A549 (cell line): ENCODE data around the gene BID. TPM values are rescaled to one million over a fixed set of nuclear protein-coding genes. Genes with fewer than 3 reads are reported as not detected.

Source experiments
- ATAC-seq, 2 experiments: fragments of 200-7000 bp in 1 of 2; fragments of >200 bp in 1 of 2; cut with Nextera tagmentation in 1 of 2; cut with Tn5 transposase in 1 of 2; 3 replicates each; pipeline versions ENCODE4 v1.8.0 to v1.9.1; 2018 to 2020; ENCODE audit warnings: mild to moderate bottlenecking in 1 of 2, moderate library complexity in 1 of 2
- CTCF ChIA-PET: fragments of 300-600 bp; sonication (Branson Sonifier 250); formaldehyde crosslinking; extraction: SDS; loops from one replicate; lab custom pipeline; 2021; ENCODE audit warnings: antibody characterized with exemption, inconsistent platforms; lab: Yijun Ruan, JAX
- POLR2A ChIA-PET: fragments of 350-600 bp; formaldehyde crosslinking; extraction: SDS; loops from one replicate; lab custom pipeline; 2021; ENCODE audit warnings: antibody characterized with exemption, inconsistent platforms; lab: Yijun Ruan, JAX
- DNase-seq, 2 experiments: peaks; one replicate each; pipeline versions ENCODE4 v3.0.0 to v3.0.0-alpha.2; 2011 to 2016; ENCODE audit warnings: low read depth in 1 of 2, low spot score in 1 of 2
- FAIRE-seq: peaks from 2 replicates; lab custom pipeline; 2011; peaks lifted over from hg19 to GRCh38; lab: Jason Lieb, UNC
- H3K27ac ChIP-seq, 2 experiments: fragments of >200 bp; sonication (Bioruptor Twin); formaldehyde crosslinking; 3 replicates each; pipeline ENCODE4 v1.5.1; 2016 to 2017
- H3K4me1 ChIP-seq: fragments of >200 bp; sonication (Bioruptor Twin); formaldehyde crosslinking; 3 replicates; pipeline ENCODE4 v1.6.1; 2016
- H3K4me2 ChIP-seq: fragments of >200 bp; sonication (Bioruptor Twin); formaldehyde crosslinking; 3 replicates; pipeline ENCODE4 v1.6.1; 2016
- H3K4me3 ChIP-seq: fragments of >200 bp; sonication (Bioruptor Twin); formaldehyde crosslinking; 3 replicates; pipeline ENCODE4 v1.5.1; 2016
- H3K9me3 ChIP-seq: fragments of >200 bp; sonication (Bioruptor Twin); formaldehyde crosslinking; 3 replicates; pipeline ENCODE4 v1.6.1; 2016
- ATOH8 ChIP-seq: fragments of 250-450 bp; sonication (Bioruptor Pico); IDR thresholded peaks from 2 replicates; pipeline ENCODE4 v1.5.0; 2020; ENCODE audit warnings: low read depth, mild to moderate bottlenecking, moderate library complexity
- BHLHE40 ChIP-seq: IDR thresholded peaks from 2 replicates; pipeline ENCODE4 v1.6.1; 2012; ENCODE audit warnings: low read depth, low read length, inconsistent platforms
- CBX2 ChIP-seq: fragments of 200-600 bp; sonication (generic); IDR thresholded peaks from 2 replicates; pipeline ENCODE4 v1.6.1; 2016; ENCODE audit warnings: low read depth, mild to moderate bottlenecking, borderline replicate concordance
- CEBPB ChIP-seq, 2 experiments: fragments of >200 bp in 1 of 2; sonication (Bioruptor Twin) in 1 of 2; formaldehyde crosslinking in 1 of 2; IDR thresholded peaks; 2 replicates each; pipeline ENCODE4 v1.6.1; 2012 to 2016
- CHD2 ChIP-seq: fragments of 150-350 bp; IDR thresholded peaks from 2 replicates; pipeline ENCODE4 v1.6.1; 2014; ENCODE audit warnings: low read length; ENCODE audit not compliant: partially characterized antibody
- CTCF ChIP-seq: fragments of >200 bp; sonication (Bioruptor Twin); formaldehyde crosslinking; IDR thresholded peaks from 3 replicates; pipeline ENCODE4 v1.5.1; 2016
- E2F6 ChIP-seq: IDR thresholded peaks from 2 replicates; pipeline ENCODE4 v1.6.1; 2012; ENCODE audit warnings: low read depth, borderline replicate concordance
- EHF ChIP-seq: fragments of 250-450 bp; sonication (Bioruptor Pico); IDR thresholded peaks from 2 replicates; pipeline ENCODE4 v1.5.0; 2020; ENCODE audit warnings: mild to moderate bottlenecking
- EP300 ChIP-seq, 2 experiments: fragments of >200 bp; sonication (Bioruptor Twin); formaldehyde crosslinking; IDR thresholded peaks; 2 replicates in 1 of 2; 3 replicates in 1 of 2; pipeline ENCODE4 v1.6.1; 2016 to 2017
- FOSB ChIP-seq: fragments of 250-450 bp; sonication (Bioruptor Pico); IDR thresholded peaks from 2 replicates; pipeline ENCODE4 v1.5.0; 2020; ENCODE audit warnings: mild to moderate bottlenecking, moderate library complexity
- FOXS1 ChIP-seq: fragments of 250-450 bp; sonication (Bioruptor Pico); IDR thresholded peaks from 2 replicates; pipeline ENCODE4 v1.5.0; 2020; ENCODE audit warnings: mild to moderate bottlenecking, moderate library complexity
- HDAC2 ChIP-seq: fragments of 200-600 bp; sonication (generic); IDR thresholded peaks from 2 replicates; pipeline ENCODE4 v1.6.1; 2016
- HMGXB4 ChIP-seq: fragments of 250-450 bp; sonication (Bioruptor Pico); IDR thresholded peaks from 2 replicates; pipeline ENCODE4 v1.5.0; 2021; ENCODE audit warnings: mild to moderate bottlenecking, moderate library complexity, borderline replicate concordance
- HOXA7 ChIP-seq: fragments of 250-450 bp; sonication (Bioruptor Pico); IDR thresholded peaks from 2 replicates; pipeline ENCODE4 v1.5.0; 2020; ENCODE audit warnings: mild to moderate bottlenecking, moderate library complexity
- KDM5A ChIP-seq: fragments of 200-600 bp; sonication (generic); IDR thresholded peaks from 2 replicates; pipeline ENCODE4 v1.6.1; 2016; ENCODE audit warnings: antibody characterized with exemption, mild to moderate bottlenecking
- MAFK ChIP-seq: fragments of 450-650 bp; IDR thresholded peaks from 2 replicates; pipeline ENCODE4 v1.6.1; 2014; ENCODE audit not compliant: partially characterized antibody
- MYC ChIP-seq: IDR thresholded peaks from 2 replicates; pipeline ENCODE4 v1.6.1; 2012; ENCODE audit warnings: mild to moderate bottlenecking, inconsistent platforms, low read length, improper control_type of control experiment, borderline replicate concordance
- NR3C1 ChIP-seq: fragments of >200 bp; sonication (Bioruptor Twin); formaldehyde crosslinking; IDR thresholded peaks from 3 replicates; pipeline ENCODE4 v1.6.1; 2017
- PBX3 ChIP-seq: IDR thresholded peaks from 2 replicates; pipeline ENCODE4 v1.6.1; 2012
- PHF8 ChIP-seq: fragments of 200-600 bp; sonication (generic); IDR thresholded peaks from 2 replicates; pipeline ENCODE4 v1.6.1; 2016; ENCODE audit warnings: low read depth, mild to moderate bottlenecking, antibody characterized with exemption, moderate library complexity, borderline replicate concordance
- POLR2AphosphoS2 ChIP-seq: conservative IDR thresholded peaks from 2 replicates; pipeline ENCODE4 v1.6.1; 2012; ENCODE audit warnings: low read length, improper control_type of control experiment, inconsistent platforms
- RAD21 ChIP-seq, 2 experiments: fragments of >200 bp in 1 of 2; sonication (Bioruptor Twin) in 1 of 2; formaldehyde crosslinking in 1 of 2; IDR thresholded peaks in 1 of 2; conservative IDR thresholded peaks in 1 of 2; 2 replicates in 1 of 2; 3 replicates in 1 of 2; pipeline ENCODE4 v1.6.1; 2012 to 2018; ENCODE audit warnings: inconsistent platforms in 1 of 2
- REST ChIP-seq: fragments of 200-600 bp; sonication (generic); IDR thresholded peaks from 2 replicates; pipeline ENCODE4 v1.6.1; 2016; ENCODE audit warnings: antibody characterized with exemption, mild to moderate bottlenecking, moderate library complexity
- RNF2 ChIP-seq: fragments of 200-600 bp; sonication (generic); IDR thresholded peaks from 2 replicates; pipeline ENCODE4 v1.6.1; 2016; ENCODE audit warnings: low read depth, mild to moderate bottlenecking, antibody characterized with exemption, moderate library complexity, borderline replicate concordance
- SMC3 ChIP-seq: fragments of >200 bp; sonication (Bioruptor Twin); formaldehyde crosslinking; IDR thresholded peaks from 3 replicates; pipeline ENCODE4 v1.6.1; 2018; ENCODE audit warnings: inconsistent platforms
- USF2 ChIP-seq: fragments of 450-650 bp; IDR thresholded peaks from 2 replicates; pipeline ENCODE4 v1.6.1; 2014; ENCODE audit warnings: antibody characterized with exemption
- ZC3H11A ChIP-seq: fragments of 450-650 bp; IDR thresholded peaks from 2 replicates; pipeline ENCODE4 v1.6.1; 2014; ENCODE audit warnings: antibody characterized with exemption, mild to moderate bottlenecking
- whole genome bisulfite sequencing: methylation state at CpG from one replicate; pipeline ENCODE4 v1.1.6; 2017; ENCODE audit errors: missing lambda C conversion rate; 5-methylcytosine and 5-hydroxymethylcytosine counted together
- polyA plus RNA-seq, 4 experiments: library from polyadenylated mRNA; depleted of rRNA in 3 of 4; stranded (reverse); fragments of >200 nt; fragmentation: RNase III in 1 of 4; extraction: RNeasy Plus Mini Kit Qiagen cat#74134 plus additional on column Dnase treatment in 1 of 4; gene quantifications; 2 replicates in 3 of 4; 3 replicates in 1 of 4; pipeline ENCODE4 v1.2.3, GENCODE V29; 2011 to 2017

The BID gene
- polyA plus RNA-seq, 2 of the 4 experiments (the other 2 are of a cell fraction) = 50.8 to 56.6 TPM

- H3K4me3 ChIP-seq = no peak overlapping the region
- H3K4me1 ChIP-seq = peaks cover 26% of the 10 kb centered on the region
- WGBS = 83% methylated on average over 18 of the region's 23 CpGs
- TF ChIP-seq KDM5A (no peak), FOXS1 (CRISPR knock-in tag) (no peak), CEBPB (IDR thresholded peaks at IDR 0.05) (no peak), PBX3 (no peak), EP300 (IDR thresholded peaks at IDR 0.05) (no peak), CHD2 (no peak), CTCF (no peak), SMC3 (no peak), RAD21 (conservative IDR thresholded peaks at IDR 0.05 in 1 of 2, IDR thresholded peaks at IDR 0.05 in 1 of 2) (no peak), PHF8 (no peak), E2F6 (no peak), HDAC2 (no peak), USF2 (no peak), POLR2AphosphoS2 (no peak), HMGXB4 (CRISPR knock-in tag) (no peak), NR3C1 (no peak)
- H3K27ac ChIP-seq = no peak overlapping the region
- DNase-seq = no peak
- H3K9me3 ChIP-seq = no peaks in the 10 kb centered on the region
- H3K4me2 ChIP-seq = no peak overlapping the region
- ChIA-PET POLR2A (no interaction called here), CTCF (interaction anchor here (0.9 to 2.9 kb wide), 3 partner anchors 7 to 607 kb away, joined by 3 to 18 read pairs (median 3); no protein-coding TSS in a partner anchor)
- no peak for ATAC-seq
- FAIRE-seq = no peak
These were observed 4.2 kb upstream of the BID start for GRCh38 chr22:17778412-17778976.

GRCh38 chr22:17777717-17778044 is 3.4 kb upstream of the BID start:
- ATAC-seq (no peak), FAIRE-seq (no peak), DNase-seq (no peak)
- 93% methylated on average over 4 of the region's 6 CpGs for WGBS
- ChIA-PET CTCF (interaction anchor here (1.4 to 2.9 kb wide), 2 partner anchors 8 to 36 kb away, joined by 3 to 18 read pairs; no protein-coding TSS in a partner anchor), POLR2A (no interaction called here)
- Histone ChIP-seq H3K4me2 (no peak overlapping the region), H3K27ac (no peak overlapping the region), H3K4me3 (no peak overlapping the region), H3K9me3 (no peaks in the 10 kb centered on the region), H3K4me1 (peaks cover 33% of the 10 kb centered on the region)
- TF ChIP-seq ATOH8 (CRISPR knock-in tag) (no peak), BHLHE40 (no peak), FOSB (CRISPR knock-in tag) (no peak), RAD21 (conservative IDR thresholded peaks at IDR 0.05 in 1 of 2, IDR thresholded peaks at IDR 0.05 in 1 of 2) (no peak), ZC3H11A (no peak), MAFK (no peak), EHF (CRISPR knock-in tag) (no peak), CBX2 (no peak), REST (no peak), RNF2 (no peak), CHD2 (no peak), MYC (no peak), HOXA7 (CRISPR knock-in tag) (no peak)
